Lower lobe of right lung (tissue), 2 donors: ENCODE data around the gene RANBP9. TPM values are rescaled to one million over a fixed set of nuclear protein-coding genes. Genes with fewer than 3 reads are reported as not detected.
A peak's percentile ranks its signal among the peaks of the same experiment; 100 is the strongest.

ENCODE experiments used
- ATAC-seq, 2 donors: fragments of 200-7000 bp; cut with Tn5 transposase; one replicate each; pipeline ENCODE4 v1.9.1; 2020 to 2022; ENCODE audit warnings: mild to moderate bottlenecking in 2 of 2, moderate library complexity in 2 of 2
- DNase-seq: peaks from one replicate; pipeline ENCODE4 v3.0.0-alpha.2; 2020
- H3K27ac ChIP-seq: fragments of 200-600 bp; one replicate; pipeline ENCODE4 v1.8.0; 2022
- H3K27me3 ChIP-seq: fragments of 200-600 bp; one replicate; pipeline ENCODE4 v1.8.0; 2022; ENCODE audit warnings: low read depth
- H3K36me3 ChIP-seq: fragments of 200-600 bp; one replicate; pipeline ENCODE4 v1.8.0; 2022; ENCODE audit warnings: mild to moderate bottlenecking
- H3K4me1 ChIP-seq: fragments of 200-600 bp; one replicate; pipeline ENCODE4 v1.8.0; 2022
- H3K4me3 ChIP-seq: fragments of 200-600 bp; one replicate; pipeline ENCODE4 v1.8.0; 2022; ENCODE audit warnings: mild to moderate bottlenecking
- H3K9me3 ChIP-seq: fragments of 200-600 bp; one replicate; pipeline ENCODE4 v1.8.0; 2022
- intact Hi-C: fragments of 100-400 bp; cut with DNase I; formaldehyde crosslinking; loops from one replicate; pipeline ENCODE4 v1.11.0; 2022
- total RNA-seq: library from RNA; stranded (reverse); fragmentation: NEBNext Ultra II Directional; extraction: Animal tissue kit (Norgen Biotek cat#: 25700); gene quantifications from one replicate; pipeline ENCODE4 v1.2.1, GENCODE V29; 2021
- TF ChIP-seq, protein P1 (sequence below): fragments of 200-600 bp; IDR thresholded peaks from one replicate; pipeline ENCODE4 v1.8.0; 2022; ENCODE audit warnings: antibody characterized with exemption, mild to moderate bottlenecking
- donor health status: DM: no; HTN: yes; CAD: no; lungs with severe emphysema.

RANBP9 gene
- total RNA-seq, 1 donor from 2014 or later: 37.0 TPM

DNA sequence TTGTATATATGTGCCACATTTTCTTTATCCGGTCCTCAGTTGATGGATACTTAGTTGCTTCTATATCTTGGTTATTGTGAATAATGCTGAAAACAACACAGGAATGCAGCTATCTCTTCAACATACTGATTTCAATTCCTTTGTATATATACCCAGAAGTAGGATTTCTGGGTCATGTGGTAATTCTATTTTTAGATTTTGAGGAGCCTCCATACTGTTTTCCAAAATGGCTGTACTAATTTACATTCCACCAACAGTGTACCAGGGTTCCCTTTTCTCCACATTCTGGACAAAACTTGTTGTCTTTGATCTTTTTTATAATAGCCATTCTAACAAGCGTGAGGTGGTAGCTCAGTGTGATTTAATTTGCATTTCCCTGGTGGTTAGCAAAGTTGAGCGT, 135.6 kb downstream of the RANBP9 start:
- ATAC-seq: no peak
- intact Hi-C loops: no loop called here
- TF ChIP-seq, protein P1, sequence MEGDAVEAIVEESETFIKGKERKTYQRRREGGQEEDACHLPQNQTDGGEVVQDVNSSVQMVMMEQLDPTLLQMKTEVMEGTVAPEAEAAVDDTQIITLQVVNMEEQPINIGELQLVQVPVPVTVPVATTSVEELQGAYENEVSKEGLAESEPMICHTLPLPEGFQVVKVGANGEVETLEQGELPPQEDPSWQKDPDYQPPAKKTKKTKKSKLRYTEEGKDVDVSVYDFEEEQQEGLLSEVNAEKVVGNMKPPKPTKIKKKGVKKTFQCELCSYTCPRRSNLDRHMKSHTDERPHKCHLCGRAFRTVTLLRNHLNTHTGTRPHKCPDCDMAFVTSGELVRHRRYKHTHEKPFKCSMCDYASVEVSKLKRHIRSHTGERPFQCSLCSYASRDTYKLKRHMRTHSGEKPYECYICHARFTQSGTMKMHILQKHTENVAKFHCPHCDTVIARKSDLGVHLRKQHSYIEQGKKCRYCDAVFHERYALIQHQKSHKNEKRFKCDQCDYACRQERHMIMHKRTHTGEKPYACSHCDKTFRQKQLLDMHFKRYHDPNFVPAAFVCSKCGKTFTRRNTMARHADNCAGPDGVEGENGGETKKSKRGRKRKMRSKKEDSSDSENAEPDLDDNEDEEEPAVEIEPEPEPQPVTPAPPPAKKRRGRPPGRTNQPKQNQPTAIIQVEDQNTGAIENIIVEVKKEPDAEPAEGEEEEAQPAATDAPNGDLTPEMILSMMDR: no peak
- Histone ChIP-seq H3K27ac (no peak overlapping the region), H3K4me1 (peaks cover 15% of the 10 kb centered on the region), H3K4me3 (no peak overlapping the region), H3K27me3 (no peaks in the 10 kb centered on the region), H3K36me3 (peaks cover 11% of the 10 kb centered on the region), H3K9me3 (no peaks in the 10 kb centered on the region)
- no peak for DNase-seq

DNA sequence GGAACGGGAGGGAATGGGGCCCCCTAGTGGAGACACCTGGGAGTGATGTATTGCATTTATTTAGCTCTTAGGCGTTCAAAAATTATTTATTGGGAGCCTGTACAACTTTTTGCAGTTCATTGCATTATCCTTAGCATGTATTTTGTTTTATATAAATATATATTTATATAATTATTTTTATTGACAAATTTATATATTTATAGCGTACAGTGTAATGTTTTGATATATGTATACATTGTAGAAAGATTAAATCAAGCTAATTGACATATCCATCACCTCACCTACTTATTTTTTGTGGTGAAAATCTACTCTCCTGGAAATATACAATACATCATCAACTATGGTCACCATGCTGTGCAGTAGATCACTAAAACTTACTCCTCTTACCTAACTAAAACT, 136.3 kb downstream of the RANBP9 start:
- TF ChIP-seq, protein P1: peak; percentile 77
- no peaks in the 10 kb centered on the region for H3K27me3 ChIP-seq
- intact Hi-C loops: no loop called here
- H3K4me3 ChIP-seq: peak overlapping the region; percentile 84
- ATAC-seq (no peak), DNase-seq (no peak)
- peaks cover 7% of the 10 kb centered on the region for H3K36me3 ChIP-seq
- peak overlapping the region; percentile 97 for H3K27ac ChIP-seq
- H3K9me3 ChIP-seq: no peaks in the 10 kb centered on the region
- H3K4me1 ChIP-seq: peaks cover 15% of the 10 kb centered on the region

DNA sequence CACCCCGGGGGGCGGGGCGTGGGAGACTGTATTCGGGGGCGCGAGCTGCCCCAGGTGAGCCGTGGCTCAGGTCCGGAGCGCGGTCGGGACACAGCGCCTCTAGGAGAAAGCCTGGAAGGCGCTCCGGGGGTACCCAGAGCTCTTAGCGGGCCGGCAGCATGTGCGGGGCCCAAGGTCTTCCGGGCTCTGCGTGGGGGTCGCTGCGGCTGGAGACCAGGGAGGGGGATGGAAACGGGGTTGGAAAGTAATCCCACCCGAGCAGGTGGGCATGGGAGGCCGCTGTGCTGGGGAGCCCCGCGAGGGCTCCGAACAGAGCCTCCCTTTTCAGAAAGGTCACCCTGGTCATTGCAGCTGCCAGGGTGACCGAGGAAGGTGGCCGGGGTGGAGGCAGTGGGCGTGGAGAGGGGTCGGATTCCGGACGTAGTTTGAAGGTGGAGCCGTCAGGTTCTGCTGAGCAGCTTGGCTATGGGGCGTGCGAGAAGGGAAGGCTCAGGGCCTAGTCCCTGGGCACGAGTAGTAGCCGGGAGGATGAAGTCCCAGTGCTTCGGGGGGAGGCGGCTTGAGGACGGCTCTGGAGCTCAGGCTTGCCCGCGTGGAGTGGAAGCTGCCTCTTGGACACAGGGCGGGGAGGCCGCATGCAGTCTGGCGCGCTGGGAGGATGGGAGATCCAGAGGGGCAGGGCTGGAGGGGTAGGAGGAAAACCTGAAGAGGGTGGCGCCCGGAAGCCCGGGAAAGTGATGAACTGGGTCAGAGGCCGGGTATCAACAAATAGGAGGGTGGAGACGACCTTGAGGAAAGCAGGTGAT, 136.9 kb downstream of the RANBP9 start, which contains the start of gene SIRT5:
SIRT5 (plus strand) TSS at position 31 of the 806 bp plus-strand sequence. CDS start 9,510 bp downstream, outside the sequence.
- peak; percentile 87 for DNase-seq
- Histone ChIP-seq H3K36me3 (peaks cover 4% of the 10 kb centered on the region), H3K27ac (peak within 1 kb of the TSS; percentile 97), H3K4me1 (peaks cover 15% of the 10 kb centered on the region), H3K27me3 (no peaks in the 10 kb centered on the region), H3K4me3 (peak within 1 kb of the TSS; percentile 84), H3K9me3 (no peaks in the 10 kb centered on the region)
- peak; percentile 88 to 90 for ATAC-seq
- TF ChIP-seq, protein P1: no peak
- intact Hi-C loops: no loop called here

DNA sequence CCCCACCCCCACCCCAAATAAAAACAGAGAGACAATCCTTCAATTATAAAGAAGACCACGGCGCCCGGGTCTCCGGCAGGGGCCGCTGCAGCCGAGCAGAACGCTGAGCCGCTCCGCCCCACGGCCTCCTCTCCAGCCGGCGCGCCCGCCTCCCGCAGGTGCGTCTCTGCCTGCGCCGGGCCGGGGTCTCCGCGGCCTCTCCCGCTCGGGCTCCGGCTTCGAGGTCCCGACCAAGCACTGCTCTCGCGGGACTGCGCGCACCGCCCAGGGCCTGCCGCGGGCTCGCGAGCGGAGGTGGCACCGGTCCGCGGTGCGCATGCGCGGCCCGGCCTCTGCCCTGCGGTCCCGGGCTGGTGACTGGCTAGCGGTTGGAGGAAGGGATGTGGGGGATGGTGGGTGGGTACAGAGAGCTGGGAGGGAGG, 137.5 kb downstream of the RANBP9 start:
- no peaks in the 10 kb centered on the region for H3K27me3 ChIP-seq
- TF ChIP-seq, protein P1: peak; percentile 47
- DNase-seq (peak; percentile 94), ATAC-seq (peak; percentile 97 to 98)
- intact Hi-C loops: no loop called here
- no peaks in the 10 kb centered on the region for H3K9me3 ChIP-seq
- H3K4me1 ChIP-seq: peaks cover 15% of the 10 kb centered on the region
- H3K4me3 ChIP-seq: peak overlapping the region; percentile 84
- H3K27ac ChIP-seq: peak overlapping the region; percentile 97
- no peaks in the 10 kb centered on the region for H3K36me3 ChIP-seq

DNA sequence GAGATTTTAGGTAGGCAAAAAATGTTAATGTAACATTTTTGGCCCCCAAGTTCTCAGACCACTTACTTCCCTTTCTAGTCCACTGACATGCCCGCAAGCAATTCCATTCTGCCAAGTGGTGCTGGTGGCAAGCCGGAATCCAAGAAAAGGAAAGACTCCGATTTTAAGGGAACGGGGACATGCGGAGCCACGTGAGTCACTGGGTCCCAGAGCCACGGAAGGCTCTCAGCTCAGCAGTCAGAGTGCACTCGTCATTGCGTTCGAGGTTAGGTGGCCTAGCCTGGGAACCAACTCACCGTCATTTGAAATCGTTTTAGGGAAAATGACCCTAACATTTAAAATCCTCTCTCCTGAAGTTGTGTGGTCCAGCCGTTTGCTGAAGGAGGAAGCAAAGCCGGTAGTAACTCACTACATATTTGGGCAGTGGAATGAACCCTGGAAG, 137.9 kb downstream of the RANBP9 start:
- H3K27me3 ChIP-seq: no peaks in the 10 kb centered on the region
- no peaks in the 10 kb centered on the region for H3K9me3 ChIP-seq
- H3K4me1 ChIP-seq: peaks cover 15% of the 10 kb centered on the region
- H3K36me3 ChIP-seq: no peaks in the 10 kb centered on the region
- TF ChIP-seq, protein P1: no peak
- DNase-seq (peak; percentile 61), ATAC-seq (peak in 1 of 2 donors; percentile 30)
- intact Hi-C loops: no loop called here
- peak overlapping the region; percentile 97 for H3K27ac ChIP-seq
- peak overlapping the region; percentile 84 for H3K4me3 ChIP-seq
